Endothelial cell of umbilical vein (primary cell): Measurements from ENCODE around the gene GRID1. TPM values are rescaled to one million over a fixed set of nuclear protein-coding genes. Genes with fewer than 3 reads are reported as not detected.

ENCODE experiments used
- BruUV-seq: library from RNA; stranded (reverse); fragments of 400-500 nt; replicated peaks from 2 replicates; lab custom pipeline; 2021; lab: Mats Ljungman, UMichigan
- CTCF ChIA-PET: fragments of 300-600, 350-600 bp; sonication (Branson Sonifier 250); formaldehyde crosslinking; loops from one replicate; lab custom pipeline; 2021; ENCODE audit warnings: antibody characterized with exemption, inconsistent platforms; lab: Charles Lee
- POLR2A ChIA-PET: fragments of 300-600, 350-600 bp; sonication (Branson Sonifier 250); formaldehyde crosslinking; loops from one replicate; lab custom pipeline; 2021; ENCODE audit warnings: antibody characterized with exemption, inconsistent platforms; lab: Charles Lee
- DNase-seq: peaks from one replicate; pipeline ENCODE4 v3.0.0-alpha.2; 2011; ENCODE audit warnings: low read depth, low spot score
- FAIRE-seq: peaks from 2 replicates; lab custom pipeline; 2011; peaks lifted over from hg19 to GRCh38; lab: Jason Lieb, UNC
- H2AFZ ChIP-seq: 2 replicates; pipeline ENCODE4 v1.6.0; 2012; ENCODE audit warnings: low read depth, low read length, control low read depth, inconsistent platforms
- H3K27ac ChIP-seq: 2 replicates; pipeline ENCODE4 v1.5.1; 2011; ENCODE audit warnings: low read depth, mild to moderate bottlenecking, control low read depth, low read length, moderate library complexity; ENCODE audit not compliant: insufficient read depth
- H3K27me3 ChIP-seq, 2 experiments: 2 replicates each; pipeline versions ENCODE4 v1.6.0 to v1.6.1; 2011; ENCODE audit warnings: low read length in 2 of 2, mixed read lengths in 1 of 2; ENCODE audit not compliant: control insufficient read depth in 2 of 2, insufficient read depth in 2 of 2
- H3K36me3 ChIP-seq, 2 experiments: 2 replicates in 1 of 2; 3 replicates in 1 of 2; pipeline ENCODE4 v1.5.1; 2011; ENCODE audit warnings: low read length in 2 of 2, mild to moderate bottlenecking in 1 of 2, moderate library complexity in 1 of 2; ENCODE audit not compliant: control insufficient read depth in 2 of 2, insufficient read depth in 2 of 2; ENCODE audit errors: extremely low read depth in 1 of 2
- H3K4me1 ChIP-seq: 3 replicates; pipeline ENCODE4 v1.5.1; 2011; ENCODE audit warnings: mild to moderate bottlenecking, low read length; ENCODE audit not compliant: control insufficient read depth, insufficient read depth; ENCODE audit errors: extremely low read depth
- H3K4me2 ChIP-seq: 2 replicates; pipeline ENCODE4 v1.6.1; 2011; ENCODE audit warnings: low read length, control low read depth, mixed read lengths; ENCODE audit not compliant: insufficient read depth
- H3K4me3 ChIP-seq, 3 experiments: fragments of 200-600 bp in 1 of 3; sonication (generic), shearing (Covaris generic) in 1 of 3; replicated peaks in 1 of 3; 2 replicates each; pipeline ENCODE4 v1.5.1; 2011 to 2016; ENCODE audit warnings: control low read depth in 3 of 3, low read length in 3 of 3, mild to moderate bottlenecking in 2 of 3, inconsistent platforms in 1 of 3, low read depth in 1 of 3, moderate library complexity in 1 of 3; ENCODE audit not compliant: insufficient read depth in 1 of 3
- H3K79me2 ChIP-seq: 2 replicates; pipeline ENCODE4 v1.6.0; 2012; ENCODE audit warnings: low read length, inconsistent platforms; ENCODE audit not compliant: control insufficient read depth, insufficient read depth
- H3K9ac ChIP-seq: replicated peaks from 2 replicates; pipeline ENCODE3; 2011; ENCODE audit warnings: low read length, control low read depth; ENCODE audit not compliant: insufficient read depth; ENCODE audit errors: extremely low read depth
- H3K9me1 ChIP-seq: replicated peaks from 3 replicates; pipeline ENCODE4 v1.6.0; 2011; ENCODE audit warnings: mild to moderate bottlenecking, low read length; ENCODE audit not compliant: control insufficient read depth, insufficient read depth; ENCODE audit errors: extremely low read depth
- H3K9me3 ChIP-seq: replicated peaks from 2 replicates; pipeline ENCODE4 v1.5.1; 2012; ENCODE audit warnings: low read length, inconsistent platforms; ENCODE audit not compliant: control insufficient read depth, insufficient read depth
- H4K20me1 ChIP-seq: replicated peaks from 2 replicates; pipeline ENCODE3; 2011; ENCODE audit warnings: mild to moderate bottlenecking, low read length; ENCODE audit not compliant: control insufficient read depth, insufficient read depth; ENCODE audit errors: extremely low read depth
- EZH2 ChIP-seq: IDR thresholded peaks from 2 replicates; pipeline ENCODE4 v1.6.1; 2012; ENCODE audit warnings: borderline replicate concordance, low read depth, mild to moderate bottlenecking, moderate library complexity, low read length, inconsistent platforms; ENCODE audit not compliant: severe bottlenecking
- FOS ChIP-seq: IDR thresholded peaks from 2 replicates; pipeline ENCODE4 v1.6.1; 2011; ENCODE audit warnings: mild to moderate bottlenecking, low read length, moderate library complexity, borderline replicate concordance; ENCODE audit not compliant: insufficient read depth
- GATA2 ChIP-seq: IDR thresholded peaks from 2 replicates; pipeline ENCODE4 v1.7.0; 2011; ENCODE audit warnings: low read depth, mild to moderate bottlenecking, moderate library complexity, mixed read lengths, low read length; ENCODE audit not compliant: insufficient read length, insufficient read depth
- JUN ChIP-seq: IDR thresholded peaks from 2 replicates; pipeline ENCODE4 v1.6.1; 2011; ENCODE audit warnings: borderline replicate concordance, low read depth; ENCODE audit not compliant: insufficient read length, insufficient read depth
- MYC ChIP-seq: IDR thresholded peaks from one replicate; pipeline ENCODE4 v1.6.1; 2011; ENCODE audit warnings: mild to moderate bottlenecking, low read depth, low read length
- POLR2A ChIP-seq: IDR thresholded peaks from 2 replicates; pipeline ENCODE4 v1.6.1; 2012; ENCODE audit warnings: low read depth, mild to moderate bottlenecking, control low read depth, low read length
- POLR2AphosphoS5 ChIP-seq: IDR thresholded peaks from 2 replicates; pipeline ENCODE4 v1.6.1; 2012; ENCODE audit warnings: low read depth, mild to moderate bottlenecking, control low read depth, low read length, moderate library complexity; ENCODE audit not compliant: insufficient read depth
- dilution Hi-C: fragments of 300-500 bp; cut with MboI; formaldehyde crosslinking; loops from one replicate; pipeline ENCODE4 v1.15.0; 2019; ENCODE audit warnings: low sequenced_read_pairs; ENCODE audit not compliant: extremely low pct_ligation_motif_present
- intact Hi-C: fragments of 100-400 bp; cut with micrococcal nuclease; formaldehyde crosslinking; loops from one replicate; pipeline ENCODE4 v1.10.0; 2022
- polyA plus RNA-seq, 4 experiments: library from polyadenylated mRNA; depleted of rRNA in 3 of 4; stranded (reverse) in 3 of 4; unstranded in 1 of 4; fragments of >200 nt; gene quantifications; 2 replicates each; pipeline versions ENCODE4 v1.2.1 to v1.2.3, GENCODE V29; 2011 to 2012; ENCODE audit warnings: missing spikeins in 1 of 4
- total RNA-seq: library from RNA; stranded (reverse); gene quantifications from 2 replicates; pipeline ENCODE4 v1.2.3, GENCODE V29; 2021
- TF ChIP-seq, protein P1 (sequence below): IDR thresholded peaks from 2 replicates; pipeline ENCODE4 v1.6.1; 2011; ENCODE audit not compliant: insufficient read depth, insufficient read length
- TF ChIP-seq, protein P2 (sequence below), 2 donors: IDR thresholded peaks; 1 replicate in 1 of 2; 2 replicates in 1 of 2; pipeline ENCODE4 v1.5.1; 2011; ENCODE audit warnings: low read length in 2 of 2, mild to moderate bottlenecking in 2 of 2, moderate library complexity in 2 of 2, control low read depth in 1 of 2, inconsistent platforms in 1 of 2, low read depth in 1 of 2; ENCODE audit not compliant: insufficient read depth in 1 of 2; ENCODE audit errors: extremely low read depth in 1 of 2

Gene GRID1
- total and polyA plus RNA-seq, 2 donors (not counting 3 experiments of a cell fraction or from before 2014, with no cell fraction given): not detected

DNA sequence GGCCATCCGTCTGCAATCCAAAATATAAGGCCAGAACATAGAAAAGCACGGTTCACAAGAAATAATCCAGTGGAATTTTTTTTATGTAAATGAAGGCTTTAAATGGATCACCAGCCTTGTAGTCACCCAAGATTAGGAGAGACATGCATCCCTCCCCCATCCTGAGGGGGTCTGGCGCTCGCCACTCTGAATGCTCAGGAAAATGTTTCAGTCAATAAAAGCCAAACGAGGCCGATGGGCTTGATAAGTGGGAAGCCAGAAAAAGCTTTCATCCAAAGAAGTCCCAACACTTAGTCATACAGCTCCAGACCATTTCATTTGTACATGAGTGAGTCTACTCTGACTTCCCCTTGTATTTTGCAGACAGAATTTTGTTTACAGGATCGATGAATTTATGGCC lies 631.8 kb downstream of the GRID1 start:
- Histone ChIP-seq H3K9ac (no peak overlapping the region), H3K9me3 (no peaks in the 10 kb centered on the region), H3K79me2 (no peaks in the 10 kb centered on the region), H2AFZ (no peak overlapping the region), H3K36me3 (no peaks in the 10 kb centered on the region), H3K27me3 (no peaks in the 10 kb centered on the region), H3K27ac (no peak overlapping the region), H3K4me3 (no peak overlapping the region), H3K4me2 (no peak overlapping the region), H3K4me1 (no peaks in the 10 kb centered on the region), H4K20me1 (no peaks in the 10 kb centered on the region), H3K9me1 (no peaks in the 10 kb centered on the region)
- CTCF ChIA-PET: no interaction called here
- no peak for DNase-seq
- POLR2A ChIA-PET: no interaction called here
- TF ChIP-seq GATA2: no peak
- intact Hi-C loops (no loop called here), dilution Hi-C loops (no loop called here)
- FAIRE-seq: no peak
- no TSS peak for BruUV-seq

DNA sequence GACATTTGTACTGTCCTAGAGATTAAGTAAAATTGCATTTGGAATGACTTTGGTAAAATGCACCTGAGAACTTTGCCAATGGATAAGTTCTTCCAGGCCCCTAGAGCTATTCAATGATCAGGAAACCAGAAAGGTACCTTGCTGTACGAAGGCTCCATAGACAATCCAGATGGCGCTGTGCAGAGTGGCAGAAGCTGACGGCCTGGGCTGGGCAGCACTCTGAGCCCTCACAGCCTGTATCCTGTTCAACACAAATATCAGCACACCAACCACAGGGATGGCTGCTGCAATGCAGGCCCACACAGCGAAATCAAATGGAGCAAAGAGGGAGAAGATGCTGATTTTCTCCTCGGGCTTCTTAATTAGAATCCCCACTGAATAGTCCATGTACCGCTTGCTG lies 642.4 kb downstream of the GRID1 start:
- intact Hi-C loops: no loop called here
- no peak overlapping the region for H2AFZ ChIP-seq
- no TSS peak for BruUV-seq
- POLR2A ChIA-PET: no interaction called here
- TF ChIP-seq MYC (no peak), EZH2 (no peak), JUN (no peak), POLR2A (no peak), FOS (no peak), GATA2 (no peak), POLR2AphosphoS5 (no peak)
- TF ChIP-seq, protein P1, sequence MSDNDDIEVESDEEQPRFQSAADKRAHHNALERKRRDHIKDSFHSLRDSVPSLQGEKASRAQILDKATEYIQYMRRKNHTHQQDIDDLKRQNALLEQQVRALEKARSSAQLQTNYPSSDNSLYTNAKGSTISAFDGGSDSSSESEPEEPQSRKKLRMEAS: no peak
- TF ChIP-seq, protein P2, sequence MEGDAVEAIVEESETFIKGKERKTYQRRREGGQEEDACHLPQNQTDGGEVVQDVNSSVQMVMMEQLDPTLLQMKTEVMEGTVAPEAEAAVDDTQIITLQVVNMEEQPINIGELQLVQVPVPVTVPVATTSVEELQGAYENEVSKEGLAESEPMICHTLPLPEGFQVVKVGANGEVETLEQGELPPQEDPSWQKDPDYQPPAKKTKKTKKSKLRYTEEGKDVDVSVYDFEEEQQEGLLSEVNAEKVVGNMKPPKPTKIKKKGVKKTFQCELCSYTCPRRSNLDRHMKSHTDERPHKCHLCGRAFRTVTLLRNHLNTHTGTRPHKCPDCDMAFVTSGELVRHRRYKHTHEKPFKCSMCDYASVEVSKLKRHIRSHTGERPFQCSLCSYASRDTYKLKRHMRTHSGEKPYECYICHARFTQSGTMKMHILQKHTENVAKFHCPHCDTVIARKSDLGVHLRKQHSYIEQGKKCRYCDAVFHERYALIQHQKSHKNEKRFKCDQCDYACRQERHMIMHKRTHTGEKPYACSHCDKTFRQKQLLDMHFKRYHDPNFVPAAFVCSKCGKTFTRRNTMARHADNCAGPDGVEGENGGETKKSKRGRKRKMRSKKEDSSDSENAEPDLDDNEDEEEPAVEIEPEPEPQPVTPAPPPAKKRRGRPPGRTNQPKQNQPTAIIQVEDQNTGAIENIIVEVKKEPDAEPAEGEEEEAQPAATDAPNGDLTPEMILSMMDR (IDR thresholded peaks at IDR 0.05; ENCODE audit: extremely low read depth in 1 of 2, insufficient read depth in 1 of 2, low read depth in 1 of 2, low read length in 2 of 2): no peak
- no peaks in the 10 kb centered on the region for H3K36me3 ChIP-seq
- H3K9me3 ChIP-seq: no peaks in the 10 kb centered on the region
- dilution Hi-C loops: no loop called here
- H4K20me1 ChIP-seq: no peaks in the 10 kb centered on the region
- no peak overlapping the region for H3K9ac ChIP-seq
- FAIRE-seq (no peak), DNase-seq (no peak)
- CTCF ChIA-PET: no interaction called here
- H3K79me2 ChIP-seq: no peaks in the 10 kb centered on the region
- no peak overlapping the region for H3K4me3 ChIP-seq
- H3K9me1 ChIP-seq: no peaks in the 10 kb centered on the region
- no peak overlapping the region for H3K4me2 ChIP-seq
- H3K27me3 ChIP-seq: no peaks in the 10 kb centered on the region
- H3K4me1 ChIP-seq: no peaks in the 10 kb centered on the region
- H3K27ac ChIP-seq: no peak overlapping the region
